HL-60/S4 (cell line): ENCODE data around the gene SSBP2.
"Not testable (repeated sequence)": the region's sequence is repeated elsewhere in the genome, so short reads cannot be mapped to it uniquely, and the experiment has no call there.

Experiments
- in situ Hi-C: fragments of 300-500 bp; cut with MboI; formaldehyde crosslinking; loops from 2 replicates; pipeline ENCODE4 v1.14.3; 2022; ENCODE audit warnings: low sequenced_read_pairs

The SSBP2 gene

GRCh38 chr5:81747030-81747429, 3.9 kb downstream of the SSBP2 start:
- in situ Hi-C loops: no loop called here

GRCh38 chr5:81740758-81741157, 10.1 kb downstream of the SSBP2 start:
- in situ Hi-C loops: no loop called here

- in situ Hi-C loops: no loop called here
These were observed 11.6 kb downstream of the SSBP2 start for GRCh38 chr5:81739291-81739690.

- in situ Hi-C loops: no loop called here
These were observed 21.6 kb downstream of the SSBP2 start for GRCh38 chr5:81729276-81729675.

- in situ Hi-C loops: no loop called here
These were observed 22.6 kb downstream of the SSBP2 start for GRCh38 chr5:81728301-81728700.

- in situ Hi-C loops: no loop called here
These were observed 24.6 kb downstream of the SSBP2 start for GRCh38 chr5:81726297-81726696.

GRCh38 chr5:81724571-81724970, 26.3 kb downstream of the SSBP2 start:
- in situ Hi-C loops: no loop called here

GRCh38 chr5:81724108-81724507, 26.8 kb downstream of the SSBP2 start:
- in situ Hi-C loops: no loop called here

GRCh38 chr5:81721049-81721448, 29.8 kb downstream of the SSBP2 start:
- in situ Hi-C loops: no loop called here

GRCh38 chr5:81719743-81720345, 31.1 kb downstream of the SSBP2 start:
- in situ Hi-C loops: no loop called here

GRCh38 chr5:81718300-81718699, 32.6 kb downstream of the SSBP2 start:
- in situ Hi-C loops: no loop called here

- in situ Hi-C loops: no loop called here
These were observed 33.0 kb downstream of the SSBP2 start for GRCh38 chr5:81717860-81718259.

- in situ Hi-C loops: no loop called here
These were observed 33.7 kb downstream of the SSBP2 start for GRCh38 chr5:81717226-81717625.

- in situ Hi-C loops: not testable (repeated sequence)
These were observed 36.8 kb downstream of the SSBP2 start for GRCh38 chr5:81714076-81714475.

- in situ Hi-C loops: no loop called here
These were observed 42.0 kb downstream of the SSBP2 start for GRCh38 chr5:81708889-81709288.

GRCh38 chr5:81703840-81704239, 47.1 kb downstream of the SSBP2 start:
- in situ Hi-C loops: no loop called here

GRCh38 chr5:81700166-81700565, 50.7 kb downstream of the SSBP2 start:
- in situ Hi-C loops: no loop called here

- in situ Hi-C loops: no loop called here
These were observed 52.1 kb downstream of the SSBP2 start for GRCh38 chr5:81698813-81699212.

- in situ Hi-C loops: no loop called here
These were observed 54.2 kb downstream of the SSBP2 start for GRCh38 chr5:81696418-81697397.

- in situ Hi-C loops: no loop called here
These were observed 56.2 kb downstream of the SSBP2 start for GRCh38 chr5:81694726-81695125.

GRCh38 chr5:81688215-81688614, 62.7 kb downstream of the SSBP2 start:
- in situ Hi-C loops: no loop called here

GRCh38 chr5:81687292-81687691, 63.6 kb downstream of the SSBP2 start:
- in situ Hi-C loops: no loop called here
